HCT116 (cell line): ENCODE results near the gene MED27. TPM values are rescaled to one million over a fixed set of nuclear protein-coding genes. Genes with fewer than 3 reads are reported as not detected.

Source experiments
- ATAC-seq: fragments of 200-7000 bp; cut with Tn5 transposase; 2 replicates; pipeline ENCODE4 v1.9.1; 2020; ENCODE audit warnings: mild to moderate bottlenecking, moderate library complexity
- BruUV-seq: library from RNA; stranded (reverse); fragments of 400-500 nt; replicated peaks from 2 replicates; lab custom pipeline; 2021; lab: Mats Ljungman, UMichigan
- CTCF ChIA-PET: fragments of 300-600 bp; sonication (Branson Sonifier 250); formaldehyde crosslinking; loops from one replicate; lab custom pipeline; 2021; ENCODE audit warnings: antibody characterized with exemption; lab: Charles Lee
- POLR2A ChIA-PET: fragments of 300-600, 350-600 bp; sonication (Branson Sonifier 250); formaldehyde crosslinking; loops from one replicate; lab custom pipeline; 2021; ENCODE audit warnings: antibody characterized with exemption; lab: Charles Lee
- RAD21 ChIA-PET, 2 experiments: fragments of 300-600 bp; sonication (Branson Sonifier 250); formaldehyde crosslinking; loops; one replicate each; lab custom pipeline; 2023; ENCODE audit warnings: low total read pairs in 2 of 2; ENCODE audit not compliant: uncharacterized antibody in 2 of 2, unreplicated experiment in 2 of 2, low non-redundant PET in 1 of 2; lab: Charles Lee
- DNase-seq: peaks from one replicate; pipeline ENCODE4 v3.0.0-alpha.2; 2010; ENCODE audit warnings: low read depth, low spot score
- H2AFZ ChIP-seq: fragments of 200-600 bp; shearing (Covaris generic), sonication (generic); 2 replicates; pipeline ENCODE4 v1.6.1; 2017; ENCODE audit warnings: low read depth, mixed run types, mixed read lengths, antibody characterized with exemption, low read length; ENCODE audit not compliant: poor library complexity, severe bottlenecking
- H3K27ac ChIP-seq: 2 replicates; pipeline ENCODE4 v1.5.1; 2012; ENCODE audit warnings: low read depth, low read length
- H3K27me3 ChIP-seq: fragments of 200-600 bp; sonication (generic); 2 replicates; pipeline ENCODE4 v1.6.1; 2016; ENCODE audit warnings: mixed run types, low read length, mixed read lengths; ENCODE audit not compliant: insufficient read depth
- H3K36me3 ChIP-seq, 2 experiments: fragments of 200-500 bp in 1 of 2; fragments of 200-600 bp in 1 of 2; sonication (Bioruptor generic) in 1 of 2; sonication (generic) in 1 of 2; 2 replicates each; pipeline versions ENCODE4 v1.5.1 to v1.6.1; 2014 to 2016; ENCODE audit warnings: low read length in 2 of 2, inconsistent platforms in 1 of 2, mixed read lengths in 1 of 2, mixed run types in 1 of 2; ENCODE audit not compliant: insufficient read depth in 2 of 2, control insufficient read depth in 1 of 2
- H3K4me1 ChIP-seq, 2 experiments: fragments of 200-600 bp in 1 of 2; sonication (generic) in 1 of 2; 2 replicates each; pipeline versions ENCODE4 v1.5.1 to v1.6.1; 2012 to 2017; ENCODE audit warnings: low read length in 2 of 2, inconsistent platforms in 1 of 2, mild to moderate bottlenecking in 1 of 2, mixed read lengths in 1 of 2, mixed run types in 1 of 2, moderate library complexity in 1 of 2; ENCODE audit not compliant: insufficient read depth in 2 of 2, control insufficient read depth in 1 of 2
- H3K4me2 ChIP-seq: fragments of 200-600 bp; sonication (generic); 2 replicates; pipeline ENCODE4 v1.6.1; 2017; ENCODE audit warnings: mixed run types, low read length, mixed read lengths
- H3K4me3 ChIP-seq, 2 experiments: fragments of 200-600 bp in 1 of 2; sonication (generic) in 1 of 2; replicated peaks in 1 of 2; 2 replicates each; pipeline ENCODE4 v1.5.1; 2011 to 2016; ENCODE audit warnings: low read length in 2 of 2, control low read depth in 1 of 2, low read depth in 1 of 2, mild to moderate bottlenecking in 1 of 2, mixed read lengths in 1 of 2, mixed run types in 1 of 2
- H3K79me2 ChIP-seq: fragments of 200-600 bp; sonication (generic); 2 replicates; pipeline ENCODE4 v1.6.1; 2017; ENCODE audit warnings: mild to moderate bottlenecking, mixed run types, low read length, moderate library complexity, mixed read lengths; ENCODE audit not compliant: insufficient read depth
- H3K9ac ChIP-seq: fragments of 200-600 bp; sonication (generic); 2 replicates; pipeline ENCODE4 v1.6.1; 2016; ENCODE audit warnings: low read length, mixed read lengths
- H3K9me2 ChIP-seq: fragments of 200-600 bp; sonication (generic), shearing (Covaris generic); 2 replicates; pipeline ENCODE4 v1.6.1; 2017; ENCODE audit warnings: mixed run types, mild to moderate bottlenecking, moderate library complexity; ENCODE audit not compliant: insufficient read depth
- H3K9me3 ChIP-seq, 2 experiments: fragments of 200-500 bp in 1 of 2; fragments of 200-600 bp in 1 of 2; sonication (Bioruptor generic) in 1 of 2; sonication (generic) in 1 of 2; 2 replicates each; pipeline ENCODE4 v1.6.1; 2014 to 2017; ENCODE audit warnings: low read length in 2 of 2, mixed read lengths in 2 of 2, inconsistent platforms in 1 of 2, low read depth in 1 of 2, mild to moderate bottlenecking in 1 of 2, mixed run types in 1 of 2, moderate library complexity in 1 of 2; ENCODE audit not compliant: control insufficient read depth in 1 of 2, insufficient read depth in 1 of 2
- H4K20me1 ChIP-seq: fragments of 200-600 bp; sonication (generic), shearing (Covaris generic); 2 replicates; pipeline ENCODE4 v1.6.1; 2017; ENCODE audit warnings: mixed run types, mild to moderate bottlenecking, moderate library complexity; ENCODE audit not compliant: insufficient read depth
- CEBPB ChIP-seq: IDR thresholded peaks from 2 replicates; pipeline ENCODE4 v1.6.1; 2012; ENCODE audit warnings: low read depth
- EGR1 ChIP-seq: IDR thresholded peaks from 2 replicates; pipeline ENCODE4 v1.6.1; 2012; ENCODE audit warnings: low read depth
- ELF1 ChIP-seq: IDR thresholded peaks from 2 replicates; pipeline ENCODE4 v1.6.1; 2012; ENCODE audit warnings: low read depth, borderline replicate concordance
- EZH2 ChIP-seq: fragments of 200-600 bp; sonication (generic); IDR thresholded peaks from 2 replicates; pipeline ENCODE4 v1.6.1; 2017; ENCODE audit warnings: antibody characterized with exemption, mixed run types
- EZH2phosphoT487 ChIP-seq: fragments of 200-600 bp; IDR thresholded peaks from 2 replicates; pipeline ENCODE4 v1.6.1; 2018; ENCODE audit warnings: antibody characterized with exemption, borderline replicate concordance
- FOSL1 ChIP-seq: IDR thresholded peaks from 2 replicates; pipeline ENCODE4 v1.6.1; 2012; ENCODE audit warnings: low read depth
- POLR2A ChIP-seq: IDR thresholded peaks from 2 replicates; pipeline ENCODE4 v1.7.0; 2011; ENCODE audit warnings: borderline replicate concordance; ENCODE audit not compliant: insufficient read depth, insufficient read length; ENCODE audit errors: extremely low read depth
- REST ChIP-seq: IDR thresholded peaks from 2 replicates; pipeline ENCODE4 v1.6.1; 2012; ENCODE audit warnings: low read depth
- SP1 ChIP-seq: IDR thresholded peaks from 2 replicates; pipeline ENCODE4 v1.6.1; 2012; ENCODE audit warnings: low read depth
- TCF7L2 ChIP-seq: IDR thresholded peaks from 2 replicates; pipeline ENCODE4 v1.7.0; 2011; ENCODE audit warnings: borderline replicate concordance, inconsistent platforms; ENCODE audit not compliant: insufficient read depth, insufficient read length; ENCODE audit errors: extremely low read depth
- YY1 ChIP-seq: IDR thresholded peaks from 2 replicates; pipeline ENCODE4 v1.6.1; 2011; ENCODE audit warnings: low read length, low read depth, moderate library complexity, mild to moderate bottlenecking; ENCODE audit not compliant: insufficient replicate concordance; ENCODE audit errors: extremely low read depth
- ZBTB33 ChIP-seq: IDR thresholded peaks from 2 replicates; pipeline ENCODE4 v1.6.1; 2011; ENCODE audit warnings: mild to moderate bottlenecking, low read length, moderate library complexity; ENCODE audit not compliant: insufficient replicate concordance; ENCODE audit errors: extremely low read depth
- ZFX ChIP-seq: fragments of 450-650 bp; IDR thresholded peaks from 2 replicates; pipeline ENCODE4 v1.6.1; 2017
- intact Hi-C: fragments of 100-400 bp; cut with micrococcal nuclease; formaldehyde crosslinking; loops from 2 replicates; pipeline ENCODE4 v1.10.0; 2022
- total RNA-seq: library from RNA; stranded (reverse); gene quantifications from one replicate; pipeline ENCODE4 v1.2.1, GENCODE V29; 2021; ENCODE audit not compliant: unreplicated experiment

The MED27 gene
- total RNA-seq, 1 experiment from 2014 or later = 26.9 TPM

- ChIA-PET CTCF (no interaction called here), POLR2A (no interaction called here), RAD21 (no interaction called here)
- Histone ChIP-seq H3K27me3 (no peaks in the 10 kb centered on the region), H3K36me3 (no peaks in the 10 kb centered on the region), H2AFZ (no peak overlapping the region), H3K4me2 (no peak overlapping the region), H3K9me3 (no peaks in the 10 kb centered on the region), H4K20me1 (no peaks in the 10 kb centered on the region), H3K27ac (no peak overlapping the region), H3K4me1 (peaks cover 0 to 10% of the 10 kb centered on the region in 2 experiments; a peak in 1 of 4 replicates), H3K9me2 (no peaks in the 10 kb centered on the region), H3K79me2 (no peaks in the 10 kb centered on the region; the same call in 1 of the 2 replicates), H3K4me3 (no peak overlapping the region), H3K9ac (no peak overlapping the region)
- no TSS peak for BruUV-seq
- intact Hi-C loops = loop anchor here (10.0 kb wide), 1 partner anchor 195 kb away; no protein-coding TSS in a partner anchor
- ATAC-seq (no peak), DNase-seq (no peak)
- TF ChIP-seq CEBPB (no peak), EZH2phosphoT487 (no peak), ZBTB33 (no peak), YY1 (no peak), ZFX (no peak), EGR1 (no peak), FOSL1 (no peak), TCF7L2 (no peak), POLR2A (no peak), REST (no peak), EZH2 (no peak), SP1 (no peak), ELF1 (no peak)
Measured at GRCh38 chr9:131959887-131960286, 119.8 kb downstream of the MED27 start.
